ENCODE measurements around the gene FXYD1.

FXYD1 gene

GRCh38 chr19:35108730-35109129, 29.9 kb upstream of the FXYD1 start:
- no peak for DNase-seq

- DNase-seq = no peak
Measured at GRCh38 chr19:35109395-35110112, 29.1 kb upstream of the FXYD1 start.

- DNase-seq = no peak
Measured at GRCh38 chr19:35110974-35111373, 27.6 kb upstream of the FXYD1 start.

- no peak for DNase-seq
Measured at GRCh38 chr19:35112995-35113688, 25.5 kb upstream of the FXYD1 start.

- no peak for DNase-seq
Measured at GRCh38 chr19:35114353-35115176, 24.1 kb upstream of the FXYD1 start.

GRCh38 chr19:35115177-35115951, 23.3 kb upstream of the FXYD1 start, which contains the start of gene FXYD3:
Gene FXYD3 (plus strand): TSS chr19:35115823. CDS start chr19:35119377, 3,554 bp downstream.
- DNase-seq = no peak

GRCh38 chr19:35116072-35116801, 22.4 kb upstream of the FXYD1 start:
- no peak for DNase-seq

GRCh38 chr19:35117116-35117515, 21.5 kb upstream of the FXYD1 start:
- DNase-seq = no peak

- DNase-seq = no peak
Measured at GRCh38 chr19:35117799-35118198, 20.8 kb upstream of the FXYD1 start.

GRCh38 chr19:35118268-35119020, 20.2 kb upstream of the FXYD1 start:
- DNase-seq = no peak

GRCh38 chr19:35119091-35119490, 19.5 kb upstream of the FXYD1 start:
- no peak for DNase-seq

- no peak for DNase-seq
Measured at GRCh38 chr19:35119578-35120155, 19.0 kb upstream of the FXYD1 start.

GRCh38 chr19:35120492-35120891, 18.1 kb upstream of the FXYD1 start:
- DNase-seq = no peak

- no peak for DNase-seq
Measured at GRCh38 chr19:35120898-35121297, 17.7 kb upstream of the FXYD1 start.

GRCh38 chr19:35122687-35123551, 15.7 kb upstream of the FXYD1 start:
- no peak for DNase-seq

- DNase-seq = no peak
Measured at GRCh38 chr19:35123573-35123972, 15.1 kb upstream of the FXYD1 start.

GRCh38 chr19:35124098-35125060, 14.2 kb upstream of the FXYD1 start:
- DNase-seq = no peak

- DNase-seq = no peak
Measured at GRCh38 chr19:35125270-35125717, 13.3 kb upstream of the FXYD1 start.
